OCI-LY3 (cell line): ENCODE results near the gene GRIK4.

Source experiments
- H2AFZ ChIP-seq: fragments of 200-600, 300-600 bp; shearing (Covaris generic); 2 replicates; pipeline ENCODE4 v1.6.0; 2014; ENCODE audit warnings: antibody characterized with exemption, low read depth, low read length
- H3K27ac ChIP-seq: fragments of 200-600, 300-600 bp; sonication (generic); 2 replicates; pipeline ENCODE4 v1.5.1; 2014; ENCODE audit warnings: mild to moderate bottlenecking, low read length, moderate library complexity, mixed read lengths
- H3K27me3 ChIP-seq: fragments of 200-600, 300-600 bp; sonication (generic); 2 replicates; pipeline ENCODE4 v1.6.1; 2014; ENCODE audit warnings: low read depth, low read length, mixed read lengths
- H3K36me3 ChIP-seq: fragments of 200-600, 300-600 bp; sonication (generic); replicated peaks from 2 replicates; pipeline ENCODE3; 2014; ENCODE audit warnings: low read depth, low read length, mixed read lengths
- H3K4me1 ChIP-seq: fragments of 300-600, 200-600 bp; sonication (generic); 2 replicates; pipeline ENCODE4 v1.6.1; 2014; ENCODE audit warnings: low read length, mixed read lengths
- H3K4me2 ChIP-seq: fragments of 200-600, 300-600 bp; sonication (generic); 2 replicates; pipeline ENCODE4 v1.6.1; 2014; ENCODE audit warnings: low read length, mixed read lengths
- H3K4me3 ChIP-seq: fragments of 300-600, 200-600 bp; sonication (generic); 2 replicates; pipeline ENCODE4 v1.5.1; 2014; ENCODE audit warnings: antibody characterized with exemption, mild to moderate bottlenecking, low read length, moderate library complexity
- H3K79me2 ChIP-seq: fragments of 300-600, 200-600 bp; shearing (Covaris generic); 2 replicates; pipeline ENCODE4 v1.6.1; 2014; ENCODE audit warnings: mild to moderate bottlenecking, low read length, mixed read lengths
- H3K9ac ChIP-seq: fragments of 300-600, 200-600 bp; shearing (Covaris generic); 2 replicates; pipeline ENCODE4 v1.6.0; 2014; ENCODE audit warnings: mild to moderate bottlenecking, low read length, moderate library complexity
- H3K9me3 ChIP-seq: fragments of 200-600, 300-600 bp; shearing (Covaris generic); 2 replicates; pipeline ENCODE4 v1.6.1; 2014; ENCODE audit warnings: low read length, mixed read lengths; ENCODE audit not compliant: insufficient read depth
- H4K20me1 ChIP-seq: fragments of 200-600, 300-600 bp; sonication (generic); 2 replicates; pipeline ENCODE4 v1.6.1; 2016; ENCODE audit warnings: low read length, mixed read lengths; ENCODE audit not compliant: insufficient read depth
- CTCF ChIP-seq: fragments of 200-600, 300-600 bp; sonication (generic); IDR thresholded peaks from 2 replicates; pipeline ENCODE4 v1.5.1; 2014; ENCODE audit warnings: antibody characterized with exemption, low read length, low read depth
- EZH2phosphoT487 ChIP-seq: fragments of 200-600 bp; shearing (Covaris generic); IDR thresholded peaks from 2 replicates; pipeline ENCODE4 v1.6.1; 2018; ENCODE audit warnings: antibody characterized with exemption, mixed run types, low read depth

GRIK4 gene

DNA sequence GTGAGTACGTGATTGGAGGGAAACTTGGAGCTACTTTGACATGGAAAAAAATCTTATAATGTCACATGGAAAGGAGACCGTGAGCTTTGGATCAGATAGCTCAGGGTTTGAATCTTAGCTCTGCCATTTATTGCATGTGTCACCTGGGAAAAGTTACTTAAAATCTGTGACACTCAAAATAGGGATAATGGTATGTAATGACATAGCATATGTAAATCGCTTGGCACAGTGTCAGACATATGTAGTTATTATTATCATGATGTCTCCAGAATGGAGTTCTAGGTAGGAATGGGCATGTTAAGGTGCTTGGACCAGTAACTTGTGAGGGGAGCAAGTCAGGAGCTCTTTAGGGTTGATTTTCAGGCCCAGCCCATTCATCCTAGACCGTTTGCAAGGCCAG is 75.8 kb downstream of the GRIK4 start:
- H3K4me1 ChIP-seq, result peaks cover 13% of the 10 kb centered on the region
- no peaks in the 10 kb centered on the region for H3K36me3 ChIP-seq
- TF ChIP-seq CTCF (no peak), EZH2phosphoT487 (no peak)
- H3K27ac ChIP-seq, result no peak overlapping the region
- no peaks in the 10 kb centered on the region for H3K9me3 ChIP-seq
- no peaks in the 10 kb centered on the region for H4K20me1 ChIP-seq
- no peak overlapping the region for H3K4me3 ChIP-seq
- peaks cover 9% of the 10 kb centered on the region; the same call in 1 of the 2 replicates for H3K27me3 ChIP-seq
- no peak overlapping the region for H3K4me2 ChIP-seq
- no peak overlapping the region for H2AFZ ChIP-seq
- H3K9ac ChIP-seq, result no peak overlapping the region
- no peaks in the 10 kb centered on the region for H3K79me2 ChIP-seq

DNA sequence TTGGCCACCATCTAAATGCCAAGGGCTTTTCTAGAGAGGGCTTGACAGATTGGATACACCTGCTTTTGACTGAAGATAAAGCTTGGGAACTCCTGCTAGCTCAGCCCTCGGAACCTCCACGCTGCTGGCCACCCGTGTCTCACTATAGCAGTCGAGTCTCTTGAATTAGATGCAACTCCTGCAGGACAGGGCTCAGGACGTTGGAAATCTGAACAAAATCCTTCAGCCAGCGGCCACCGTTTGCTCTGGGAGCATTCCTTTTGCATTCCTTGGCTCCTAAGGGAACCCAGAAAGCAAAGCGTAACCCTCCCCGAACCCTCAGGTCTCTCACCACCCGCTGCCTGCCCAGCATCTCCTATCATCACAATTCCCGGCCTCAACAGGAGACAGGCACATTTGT is 77.8 kb downstream of the GRIK4 start:
- no peak overlapping the region for H3K4me3 ChIP-seq
- H3K9me3 ChIP-seq, result no peaks in the 10 kb centered on the region
- H3K27me3 ChIP-seq, result peaks cover 9% of the 10 kb centered on the region; the same call in 1 of the 2 replicates
- no peak overlapping the region for H3K27ac ChIP-seq
- no peaks in the 10 kb centered on the region for H3K79me2 ChIP-seq
- H3K36me3 ChIP-seq, result no peaks in the 10 kb centered on the region
- no peaks in the 10 kb centered on the region for H4K20me1 ChIP-seq
- no peak overlapping the region for H3K4me2 ChIP-seq
- no peak overlapping the region for H3K9ac ChIP-seq
- TF ChIP-seq CTCF (no peak), EZH2phosphoT487 (no peak)
- H2AFZ ChIP-seq, result no peak overlapping the region
- H3K4me1 ChIP-seq, result peaks cover 13% of the 10 kb centered on the region

DNA sequence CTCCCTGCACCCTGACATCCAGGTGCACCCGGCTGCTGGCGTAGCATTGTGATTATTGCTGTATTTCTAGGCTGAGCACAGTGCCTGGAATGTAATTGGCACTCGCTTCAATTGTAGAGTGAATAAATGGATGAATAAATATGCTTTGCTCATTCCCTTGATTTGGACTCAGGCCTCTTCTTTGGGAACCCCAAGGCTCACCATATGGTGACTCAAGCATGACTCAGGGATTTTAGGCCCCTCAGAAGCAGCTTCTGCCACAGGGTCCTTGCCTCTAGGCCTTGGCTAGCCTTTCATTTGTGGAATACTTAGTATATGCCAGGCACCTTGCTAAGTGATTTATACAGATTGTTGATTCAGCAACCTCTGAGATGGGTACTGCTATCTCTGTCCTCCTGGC is 78.9 kb downstream of the GRIK4 start:
- H3K4me1 ChIP-seq, result peaks cover 13% of the 10 kb centered on the region
- no peak overlapping the region for H3K27ac ChIP-seq
- no peak overlapping the region for H2AFZ ChIP-seq
- H3K4me3 ChIP-seq, result no peak overlapping the region
- H3K4me2 ChIP-seq, result no peak overlapping the region
- TF ChIP-seq EZH2phosphoT487 (no peak), CTCF (no peak)
- no peaks in the 10 kb centered on the region for H3K9me3 ChIP-seq
- H3K9ac ChIP-seq, result no peak overlapping the region
- H3K36me3 ChIP-seq, result no peaks in the 10 kb centered on the region
- H4K20me1 ChIP-seq, result no peaks in the 10 kb centered on the region
- H3K27me3 ChIP-seq, result peaks cover 9% of the 10 kb centered on the region; the same call in 1 of the 2 replicates
- H3K79me2 ChIP-seq, result no peaks in the 10 kb centered on the region

GRCh38 chr11:120594746-120595145 is 83.2 kb downstream of the GRIK4 start:
- TF ChIP-seq EZH2phosphoT487 (no peak), CTCF (no peak)
- Histone ChIP-seq H3K27me3 (peaks cover 19% of the 10 kb centered on the region), H3K36me3 (no peaks in the 10 kb centered on the region), H3K4me2 (no peak overlapping the region), H3K79me2 (no peaks in the 10 kb centered on the region), H3K9me3 (no peaks in the 10 kb centered on the region), H3K4me3 (no peak overlapping the region), H3K4me1 (peaks cover 21% of the 10 kb centered on the region), H2AFZ (no peak overlapping the region), H3K27ac (no peak overlapping the region), H4K20me1 (no peaks in the 10 kb centered on the region), H3K9ac (no peak overlapping the region)
